ENCODE data around the gene PACRGL. TPM values are rescaled to one million over a fixed set of nuclear protein-coding genes. Genes with fewer than 3 reads are reported as not detected.

Gene PACRGL
- total and polyA plus RNA-seq, 10 of the 15 experiments (the other 5 are each of a cell fraction or from before 2014, with no cell fraction given): 1.7 to 17.2 (median 7.3) TPM

- Histone ChIP-seq H3K27ac (ENCODE audit: control insufficient read depth, insufficient read depth) (no peak overlapping the region), H3K4me2 (ENCODE audit: control insufficient read depth, insufficient read depth) (no peak overlapping the region), H4K20me1 (ENCODE audit: control insufficient read depth, insufficient read depth) (no peaks in the 10 kb centered on the region), H3K4me3 (no peak overlapping the region), H3K9ac (ENCODE audit: control insufficient read depth, insufficient read depth, low read length) (no peak overlapping the region), H3K27me3 (replicated peaks in 1 of 2; ENCODE audit: control insufficient read depth in 2 of 2, insufficient read depth in 2 of 2, low read length in 1 of 2) (no peaks in the 10 kb centered on the region), H3K4me1 (ENCODE audit: control insufficient read depth, insufficient read depth, low read length) (no peaks in the 10 kb centered on the region), H3K79me2 (ENCODE audit: control insufficient read depth, insufficient read depth, low read length) (no peaks in the 10 kb centered on the region), H2AFZ (ENCODE audit: control insufficient read depth, low read depth, low read length) (no peak overlapping the region), H3K9me3 (replicated peaks; ENCODE audit: control insufficient read depth, insufficient read depth, low read length) (no peaks in the 10 kb centered on the region), H3K36me3 (ENCODE audit: control insufficient read depth in 2 of 2, insufficient read depth in 2 of 2, low read length in 1 of 2) (no peaks in the 10 kb centered on the region)
- WGBS (ENCODE audit: insufficient coverage, insufficient replicate concordance, low lambda C conversion rate, missing lambda C conversion rate): 0% methylated on average over 1 of the region's 1 CpG
- SMC1A ChIA-PET (ENCODE audit: uncharacterized antibody, unreplicated experiment): no interaction called here
- no peak for FAIRE-seq
- RAD21 ChIA-PET (ENCODE audit: unreplicated experiment): no interaction called here
- ATAC-seq: no peak
- no peak for TF ChIP-seq ZSCAN29 (IDR thresholded peaks at IDR 0.05)
- TF ChIP-seq RBBP5 (conservative IDR thresholded peaks at IDR 0.05): no peak
- no peak for TF ChIP-seq TAF1 (IDR thresholded peaks at IDR 0.05; ENCODE audit: borderline replicate concordance, low read depth, low read length)
- no peak for TF ChIP-seq SIN3A (IDR thresholded peaks at IDR 0.05; ENCODE audit: low read depth, low read length)
- no peak for TF ChIP-seq SMC3 (IDR thresholded peaks at IDR 0.05; ENCODE audit: borderline replicate concordance, low read length)
- TF ChIP-seq SPI1 (IDR thresholded peaks at IDR 0.05; ENCODE audit: borderline replicate concordance, insufficient read depth, low read depth, low read length): no peak
- TF ChIP-seq SMARCA5 (IDR thresholded peaks at IDR 0.05): no peak
- TF ChIP-seq, protein P1, sequence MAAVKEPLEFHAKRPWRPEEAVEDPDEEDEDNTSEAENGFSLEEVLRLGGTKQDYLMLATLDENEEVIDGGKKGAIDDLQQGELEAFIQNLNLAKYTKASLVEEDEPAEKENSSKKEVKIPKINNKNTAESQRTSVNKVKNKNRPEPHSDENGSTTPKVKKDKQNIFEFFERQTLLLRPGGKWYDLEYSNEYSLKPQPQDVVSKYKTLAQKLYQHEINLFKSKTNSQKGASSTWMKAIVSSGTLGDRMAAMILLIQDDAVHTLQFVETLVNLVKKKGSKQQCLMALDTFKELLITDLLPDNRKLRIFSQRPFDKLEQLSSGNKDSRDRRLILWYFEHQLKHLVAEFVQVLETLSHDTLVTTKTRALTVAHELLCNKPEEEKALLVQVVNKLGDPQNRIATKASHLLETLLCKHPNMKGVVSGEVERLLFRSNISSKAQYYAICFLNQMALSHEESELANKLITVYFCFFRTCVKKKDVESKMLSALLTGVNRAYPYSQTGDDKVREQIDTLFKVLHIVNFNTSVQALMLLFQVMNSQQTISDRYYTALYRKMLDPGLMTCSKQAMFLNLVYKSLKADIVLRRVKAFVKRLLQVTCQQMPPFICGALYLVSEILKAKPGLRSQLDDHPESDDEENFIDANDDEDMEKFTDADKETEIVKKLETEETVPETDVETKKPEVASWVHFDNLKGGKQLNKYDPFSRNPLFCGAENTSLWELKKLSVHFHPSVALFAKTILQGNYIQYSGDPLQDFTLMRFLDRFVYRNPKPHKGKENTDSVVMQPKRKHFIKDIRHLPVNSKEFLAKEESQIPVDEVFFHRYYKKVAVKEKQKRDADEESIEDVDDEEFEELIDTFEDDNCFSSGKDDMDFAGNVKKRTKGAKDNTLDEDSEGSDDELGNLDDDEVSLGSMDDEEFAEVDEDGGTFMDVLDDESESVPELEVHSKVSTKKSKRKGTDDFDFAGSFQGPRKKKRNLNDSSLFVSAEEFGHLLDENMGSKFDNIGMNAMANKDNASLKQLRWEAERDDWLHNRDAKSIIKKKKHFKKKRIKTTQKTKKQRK (IDR thresholded peaks at IDR 0.05; ENCODE audit: low read depth, low read length): no peak
- no peak for DNase-seq (ENCODE audit: low read depth, low spot score)
- in situ Hi-C loops (cut with MboI): no loop called here
- BruUV-seq (replicated peaks): no TSS peak
- CTCF ChIA-PET: interaction anchor here (1.2 to 2.7 kb wide), 4 partner anchors 11 to 340 kb away, joined by 3 to 21 read pairs (median 8); no protein-coding TSS in a partner anchor
- intact Hi-C loops (cut with micrococcal nuclease; ENCODE audit: unreplicated experiment): loop anchor here (2.0 kb wide), 1 partner anchor 339 kb away; no protein-coding TSS in a partner anchor
- POLR2A ChIA-PET: no interaction called here
Observed at GRCh38 chr4:20761826-20762225, 61.6 kb downstream of the PACRGL start.
